Endothelial cell of umbilical vein (primary cell): ENCODE measurements around the gene U2AF2. TPM values are rescaled to one million over a fixed set of nuclear protein-coding genes. Genes with fewer than 3 reads are reported as not detected.

ENCODE experiments used
- BruUV-seq: library from RNA; stranded (reverse); fragments of 400-500 nt; replicated peaks from 2 replicates; lab custom pipeline; 2021; lab: Mats Ljungman, UMichigan
- CTCF ChIA-PET: fragments of 300-600, 350-600 bp; sonication (Branson Sonifier 250); formaldehyde crosslinking; loops from one replicate; lab custom pipeline; 2021; ENCODE audit warnings: antibody characterized with exemption, inconsistent platforms; lab: Charles Lee
- POLR2A ChIA-PET: fragments of 300-600, 350-600 bp; sonication (Branson Sonifier 250); formaldehyde crosslinking; loops from one replicate; lab custom pipeline; 2021; ENCODE audit warnings: antibody characterized with exemption, inconsistent platforms; lab: Charles Lee
- DNase-seq: peaks from one replicate; pipeline ENCODE4 v3.0.0-alpha.2; 2011; ENCODE audit warnings: low read depth, low spot score
- FAIRE-seq: peaks from 2 replicates; lab custom pipeline; 2011; peaks lifted over from hg19 to GRCh38; lab: Jason Lieb, UNC
- H2AFZ ChIP-seq: 2 replicates; pipeline ENCODE4 v1.6.0; 2012; ENCODE audit warnings: low read depth, low read length, control low read depth, inconsistent platforms
- H3K27ac ChIP-seq: 2 replicates; pipeline ENCODE4 v1.5.1; 2011; ENCODE audit warnings: low read depth, mild to moderate bottlenecking, control low read depth, low read length, moderate library complexity; ENCODE audit not compliant: insufficient read depth
- H3K27me3 ChIP-seq, 2 experiments: 2 replicates each; pipeline versions ENCODE4 v1.6.0 to v1.6.1; 2011; ENCODE audit warnings: low read length in 2 of 2, mixed read lengths in 1 of 2; ENCODE audit not compliant: control insufficient read depth in 2 of 2, insufficient read depth in 2 of 2
- H3K36me3 ChIP-seq, 2 experiments: 2 replicates in 1 of 2; 3 replicates in 1 of 2; pipeline ENCODE4 v1.5.1; 2011; ENCODE audit warnings: low read length in 2 of 2, mild to moderate bottlenecking in 1 of 2, moderate library complexity in 1 of 2; ENCODE audit not compliant: control insufficient read depth in 2 of 2, insufficient read depth in 2 of 2; ENCODE audit errors: extremely low read depth in 1 of 2
- H3K4me1 ChIP-seq: 3 replicates; pipeline ENCODE4 v1.5.1; 2011; ENCODE audit warnings: mild to moderate bottlenecking, low read length; ENCODE audit not compliant: control insufficient read depth, insufficient read depth; ENCODE audit errors: extremely low read depth
- H3K4me2 ChIP-seq: 2 replicates; pipeline ENCODE4 v1.6.1; 2011; ENCODE audit warnings: low read length, control low read depth, mixed read lengths; ENCODE audit not compliant: insufficient read depth
- H3K4me3 ChIP-seq, 3 experiments: fragments of 200-600 bp in 1 of 3; sonication (generic), shearing (Covaris generic) in 1 of 3; replicated peaks in 1 of 3; 2 replicates each; pipeline ENCODE4 v1.5.1; 2011 to 2016; ENCODE audit warnings: control low read depth in 3 of 3, low read length in 3 of 3, mild to moderate bottlenecking in 2 of 3, inconsistent platforms in 1 of 3, low read depth in 1 of 3, moderate library complexity in 1 of 3; ENCODE audit not compliant: insufficient read depth in 1 of 3
- H3K79me2 ChIP-seq: 2 replicates; pipeline ENCODE4 v1.6.0; 2012; ENCODE audit warnings: low read length, inconsistent platforms; ENCODE audit not compliant: control insufficient read depth, insufficient read depth
- H3K9ac ChIP-seq: replicated peaks from 2 replicates; pipeline ENCODE3; 2011; ENCODE audit warnings: low read length, control low read depth; ENCODE audit not compliant: insufficient read depth; ENCODE audit errors: extremely low read depth
- H3K9me1 ChIP-seq: replicated peaks from 3 replicates; pipeline ENCODE4 v1.6.0; 2011; ENCODE audit warnings: mild to moderate bottlenecking, low read length; ENCODE audit not compliant: control insufficient read depth, insufficient read depth; ENCODE audit errors: extremely low read depth
- H3K9me3 ChIP-seq: replicated peaks from 2 replicates; pipeline ENCODE4 v1.5.1; 2012; ENCODE audit warnings: low read length, inconsistent platforms; ENCODE audit not compliant: control insufficient read depth, insufficient read depth
- H4K20me1 ChIP-seq: replicated peaks from 2 replicates; pipeline ENCODE3; 2011; ENCODE audit warnings: mild to moderate bottlenecking, low read length; ENCODE audit not compliant: control insufficient read depth, insufficient read depth; ENCODE audit errors: extremely low read depth
- CTCF ChIP-seq, 2 donors: IDR thresholded peaks; 1 replicate in 1 of 2; 2 replicates in 1 of 2; pipeline ENCODE4 v1.5.1; 2011; ENCODE audit warnings: low read length in 2 of 2, mild to moderate bottlenecking in 2 of 2, moderate library complexity in 2 of 2, control low read depth in 1 of 2, inconsistent platforms in 1 of 2, low read depth in 1 of 2; ENCODE audit not compliant: insufficient read depth in 1 of 2; ENCODE audit errors: extremely low read depth in 1 of 2
- EZH2 ChIP-seq: IDR thresholded peaks from 2 replicates; pipeline ENCODE4 v1.6.1; 2012; ENCODE audit warnings: borderline replicate concordance, low read depth, mild to moderate bottlenecking, moderate library complexity, low read length, inconsistent platforms; ENCODE audit not compliant: severe bottlenecking
- FOS ChIP-seq: IDR thresholded peaks from 2 replicates; pipeline ENCODE4 v1.6.1; 2011; ENCODE audit warnings: mild to moderate bottlenecking, low read length, moderate library complexity, borderline replicate concordance; ENCODE audit not compliant: insufficient read depth
- GATA2 ChIP-seq: IDR thresholded peaks from 2 replicates; pipeline ENCODE4 v1.7.0; 2011; ENCODE audit warnings: low read depth, mild to moderate bottlenecking, moderate library complexity, mixed read lengths, low read length; ENCODE audit not compliant: insufficient read length, insufficient read depth
- JUN ChIP-seq: IDR thresholded peaks from 2 replicates; pipeline ENCODE4 v1.6.1; 2011; ENCODE audit warnings: borderline replicate concordance, low read depth; ENCODE audit not compliant: insufficient read length, insufficient read depth
- MAX ChIP-seq: IDR thresholded peaks from 2 replicates; pipeline ENCODE4 v1.6.1; 2011; ENCODE audit not compliant: insufficient read depth, insufficient read length
- MYC ChIP-seq: IDR thresholded peaks from one replicate; pipeline ENCODE4 v1.6.1; 2011; ENCODE audit warnings: mild to moderate bottlenecking, low read depth, low read length
- POLR2A ChIP-seq: IDR thresholded peaks from 2 replicates; pipeline ENCODE4 v1.6.1; 2012; ENCODE audit warnings: low read depth, mild to moderate bottlenecking, control low read depth, low read length
- POLR2AphosphoS5 ChIP-seq: IDR thresholded peaks from 2 replicates; pipeline ENCODE4 v1.6.1; 2012; ENCODE audit warnings: low read depth, mild to moderate bottlenecking, control low read depth, low read length, moderate library complexity; ENCODE audit not compliant: insufficient read depth
- dilution Hi-C: fragments of 300-500 bp; cut with MboI; formaldehyde crosslinking; loops from one replicate; pipeline ENCODE4 v1.15.0; 2019; ENCODE audit warnings: low sequenced_read_pairs; ENCODE audit not compliant: extremely low pct_ligation_motif_present
- intact Hi-C: fragments of 100-400 bp; cut with micrococcal nuclease; formaldehyde crosslinking; loops from one replicate; pipeline ENCODE4 v1.10.0; 2022
- polyA plus RNA-seq, 4 experiments: library from polyadenylated mRNA; depleted of rRNA in 3 of 4; stranded (reverse) in 3 of 4; unstranded in 1 of 4; fragments of >200 nt; gene quantifications; 2 replicates each; pipeline versions ENCODE4 v1.2.1 to v1.2.3, GENCODE V29; 2011 to 2012; ENCODE audit warnings: missing spikeins in 1 of 4
- total RNA-seq: library from RNA; stranded (reverse); gene quantifications from 2 replicates; pipeline ENCODE4 v1.2.3, GENCODE V29; 2021

Gene U2AF2
- total and polyA plus RNA-seq, 2 donors (not counting 3 experiments of a cell fraction or from before 2014, with no cell fraction given), result 183 to 259 TPM

GRCh38 chr19:55698256-55698655 lies 43.4 kb downstream of the U2AF2 start:
- H3K4me1 ChIP-seq, result no peaks in the 10 kb centered on the region
- no peaks in the 10 kb centered on the region for H3K27me3 ChIP-seq
- POLR2A ChIA-PET, result no interaction called here
- dilution Hi-C loops (no loop called here), intact Hi-C loops (no loop called here)
- H3K9me3 ChIP-seq, result no peaks in the 10 kb centered on the region
- FAIRE-seq, result no peak
- H3K9me1 ChIP-seq, result no peaks in the 10 kb centered on the region
- DNase-seq, result no peak
- no peak overlapping the region for H2AFZ ChIP-seq
- CTCF ChIA-PET, result no interaction called here
- no TSS peak for BruUV-seq
- no peak overlapping the region for H3K4me2 ChIP-seq
- H4K20me1 ChIP-seq, result no peaks in the 10 kb centered on the region
- no peak overlapping the region for H3K4me3 ChIP-seq
- no peaks in the 10 kb centered on the region for H3K79me2 ChIP-seq
- TF ChIP-seq FOS (no peak), POLR2AphosphoS5 (no peak), MAX (no peak), MYC (no peak), JUN (no peak), POLR2A (no peak), EZH2 (no peak), CTCF (IDR thresholded peaks at IDR 0.05; ENCODE audit: extremely low read depth in 1 of 2, insufficient read depth in 1 of 2, low read depth in 1 of 2, low read length in 2 of 2) (no peak), GATA2 (no peak)
- no peak overlapping the region for H3K27ac ChIP-seq
- H3K9ac ChIP-seq, result no peak overlapping the region
- peaks cover 0 to 35% of the 10 kb centered on the region in 2 experiments for H3K36me3 ChIP-seq
